Neural cell (in vitro differentiated cells): ENCODE results near the gene GUCA2A.

ENCODE experiments used
- EZH2 ChIP-seq: fragments of 200-600, 300-800 bp; shearing (Covaris generic), sonication (generic); IDR thresholded peaks from 2 replicates; pipeline ENCODE4 v1.6.1; 2014; ENCODE audit warnings: antibody characterized with exemption, low read length, borderline replicate concordance, mild to moderate bottlenecking; ENCODE audit not compliant: insufficient read depth, poor library complexity, severe bottlenecking
- POLR2AphosphoS5 ChIP-seq: IDR thresholded peaks from 2 replicates; pipeline ENCODE4 v1.6.1; 2012
- TF ChIP-seq, protein P1 (sequence below): fragments of 450-650 bp; IDR thresholded peaks from 2 replicates; pipeline ENCODE4 v1.5.1; 2014; ENCODE audit warnings: antibody characterized with exemption, mild to moderate bottlenecking, moderate library complexity; ENCODE audit not compliant: poor library complexity, severe bottlenecking
- TF ChIP-seq, protein P2 (sequence below): IDR thresholded peaks from 2 replicates; pipeline ENCODE4 v1.6.1; 2012; ENCODE audit warnings: borderline replicate concordance

DNA sequence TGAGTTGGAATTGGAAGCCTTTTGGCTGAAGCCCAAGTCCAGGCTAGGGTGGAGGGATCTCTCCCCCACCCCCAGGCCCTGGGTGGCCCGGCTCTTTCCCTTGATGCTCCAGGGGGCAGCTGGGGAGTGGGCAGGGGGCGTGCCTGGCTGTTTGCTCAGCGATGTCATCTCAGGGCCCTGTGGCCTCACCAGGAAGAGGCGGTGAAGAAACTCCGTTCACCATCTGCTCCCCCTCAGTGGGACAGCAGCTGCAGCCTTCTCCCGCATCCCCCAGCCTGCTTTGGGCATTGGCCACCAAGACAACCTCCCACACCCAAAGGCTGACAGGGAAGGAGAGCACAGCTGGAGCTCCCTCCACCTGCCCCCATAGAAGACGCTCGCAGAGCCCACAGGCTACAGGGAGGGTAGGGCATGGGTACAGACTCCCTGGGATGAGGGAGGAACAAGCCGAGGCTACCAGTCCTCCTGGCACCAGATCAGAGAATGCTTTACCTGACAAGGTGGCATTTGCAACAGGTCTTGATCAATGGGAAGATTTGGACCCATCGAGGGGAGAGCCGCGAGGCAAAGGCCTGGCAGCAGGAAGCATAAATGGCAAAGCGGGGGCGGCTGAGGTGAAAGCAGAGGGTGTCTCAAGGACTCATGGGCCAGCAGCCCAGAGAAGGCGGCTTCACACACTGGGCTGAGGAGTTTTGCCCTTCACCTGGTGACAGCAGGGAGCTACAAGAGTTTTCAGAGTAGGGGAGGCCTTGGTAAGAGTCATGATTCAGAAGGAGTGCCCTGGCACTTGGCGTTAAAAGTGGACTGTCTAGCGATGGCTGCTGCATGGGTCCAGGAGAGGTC, 6.5 kb upstream of the GUCA2A start:
- TF ChIP-seq, protein P1, sequence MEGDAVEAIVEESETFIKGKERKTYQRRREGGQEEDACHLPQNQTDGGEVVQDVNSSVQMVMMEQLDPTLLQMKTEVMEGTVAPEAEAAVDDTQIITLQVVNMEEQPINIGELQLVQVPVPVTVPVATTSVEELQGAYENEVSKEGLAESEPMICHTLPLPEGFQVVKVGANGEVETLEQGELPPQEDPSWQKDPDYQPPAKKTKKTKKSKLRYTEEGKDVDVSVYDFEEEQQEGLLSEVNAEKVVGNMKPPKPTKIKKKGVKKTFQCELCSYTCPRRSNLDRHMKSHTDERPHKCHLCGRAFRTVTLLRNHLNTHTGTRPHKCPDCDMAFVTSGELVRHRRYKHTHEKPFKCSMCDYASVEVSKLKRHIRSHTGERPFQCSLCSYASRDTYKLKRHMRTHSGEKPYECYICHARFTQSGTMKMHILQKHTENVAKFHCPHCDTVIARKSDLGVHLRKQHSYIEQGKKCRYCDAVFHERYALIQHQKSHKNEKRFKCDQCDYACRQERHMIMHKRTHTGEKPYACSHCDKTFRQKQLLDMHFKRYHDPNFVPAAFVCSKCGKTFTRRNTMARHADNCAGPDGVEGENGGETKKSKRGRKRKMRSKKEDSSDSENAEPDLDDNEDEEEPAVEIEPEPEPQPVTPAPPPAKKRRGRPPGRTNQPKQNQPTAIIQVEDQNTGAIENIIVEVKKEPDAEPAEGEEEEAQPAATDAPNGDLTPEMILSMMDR, result no peak
- TF ChIP-seq, protein P2, sequence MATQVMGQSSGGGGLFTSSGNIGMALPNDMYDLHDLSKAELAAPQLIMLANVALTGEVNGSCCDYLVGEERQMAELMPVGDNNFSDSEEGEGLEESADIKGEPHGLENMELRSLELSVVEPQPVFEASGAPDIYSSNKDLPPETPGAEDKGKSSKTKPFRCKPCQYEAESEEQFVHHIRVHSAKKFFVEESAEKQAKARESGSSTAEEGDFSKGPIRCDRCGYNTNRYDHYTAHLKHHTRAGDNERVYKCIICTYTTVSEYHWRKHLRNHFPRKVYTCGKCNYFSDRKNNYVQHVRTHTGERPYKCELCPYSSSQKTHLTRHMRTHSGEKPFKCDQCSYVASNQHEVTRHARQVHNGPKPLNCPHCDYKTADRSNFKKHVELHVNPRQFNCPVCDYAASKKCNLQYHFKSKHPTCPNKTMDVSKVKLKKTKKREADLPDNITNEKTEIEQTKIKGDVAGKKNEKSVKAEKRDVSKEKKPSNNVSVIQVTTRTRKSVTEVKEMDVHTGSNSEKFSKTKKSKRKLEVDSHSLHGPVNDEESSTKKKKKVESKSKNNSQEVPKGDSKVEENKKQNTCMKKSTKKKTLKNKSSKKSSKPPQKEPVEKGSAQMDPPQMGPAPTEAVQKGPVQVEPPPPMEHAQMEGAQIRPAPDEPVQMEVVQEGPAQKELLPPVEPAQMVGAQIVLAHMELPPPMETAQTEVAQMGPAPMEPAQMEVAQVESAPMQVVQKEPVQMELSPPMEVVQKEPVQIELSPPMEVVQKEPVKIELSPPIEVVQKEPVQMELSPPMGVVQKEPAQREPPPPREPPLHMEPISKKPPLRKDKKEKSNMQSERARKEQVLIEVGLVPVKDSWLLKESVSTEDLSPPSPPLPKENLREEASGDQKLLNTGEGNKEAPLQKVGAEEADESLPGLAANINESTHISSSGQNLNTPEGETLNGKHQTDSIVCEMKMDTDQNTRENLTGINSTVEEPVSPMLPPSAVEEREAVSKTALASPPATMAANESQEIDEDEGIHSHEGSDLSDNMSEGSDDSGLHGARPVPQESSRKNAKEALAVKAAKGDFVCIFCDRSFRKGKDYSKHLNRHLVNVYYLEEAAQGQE, result no peak
- TF ChIP-seq POLR2AphosphoS5 (no peak), EZH2 (no peak)
